ENCODE data around the gene CREB3L1. TPM values are rescaled to one million over a fixed set of nuclear protein-coding genes. Genes with fewer than 3 reads are reported as not detected.

CREB3L1 gene
- total and polyA plus RNA-seq, 2 donors (not counting 3 experiments of a cell fraction or from before 2014, with no cell fraction given): 0.23 to 0.84 TPM

DNA sequence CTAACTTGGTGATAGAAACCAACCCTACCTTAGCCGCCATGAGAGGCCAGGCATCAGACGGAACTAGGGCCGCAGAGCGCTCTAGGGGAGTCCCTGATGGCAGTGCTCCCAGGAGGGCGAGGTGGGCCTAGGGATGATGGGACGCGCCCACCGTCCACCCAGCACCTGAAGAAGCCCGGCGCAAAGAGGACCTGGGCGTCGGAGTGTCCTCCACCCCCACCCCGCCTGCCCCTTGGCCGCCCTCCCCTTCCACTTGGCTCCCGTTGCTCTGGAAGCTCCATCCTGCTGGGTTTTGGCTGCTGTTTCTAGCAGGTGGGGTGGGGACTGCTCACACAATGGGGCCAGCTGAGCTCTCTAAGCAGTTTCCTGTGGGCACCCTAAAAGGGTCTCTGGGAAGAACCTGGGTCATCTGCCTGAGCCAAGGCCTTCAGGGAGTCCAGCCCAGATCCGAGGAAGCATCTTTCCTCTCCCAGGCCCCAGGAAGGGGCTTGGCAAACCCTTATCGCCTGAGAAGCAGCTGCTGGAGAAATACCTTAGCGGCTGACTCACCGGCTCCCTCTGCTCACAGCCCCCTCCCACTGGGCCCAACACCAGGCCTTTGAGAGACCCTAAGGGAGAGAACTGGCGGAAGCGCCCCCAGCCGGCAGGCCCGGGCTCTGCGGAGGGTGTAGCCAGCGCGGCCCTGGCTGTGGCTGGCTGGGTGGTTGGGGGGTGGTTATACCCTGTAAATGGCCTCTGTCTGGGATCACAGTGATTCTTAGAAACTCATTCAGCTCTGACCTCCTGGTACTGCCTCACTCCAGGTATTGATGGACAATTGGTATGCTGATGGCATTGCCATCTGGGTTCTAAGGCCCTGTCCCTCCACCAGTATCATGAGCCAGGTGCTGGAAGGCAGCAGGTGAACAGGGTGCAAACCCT, 19.3 kb downstream of the CREB3L1 start:
- TF ChIP-seq GATA2 (IDR thresholded peaks at IDR 0.05; ENCODE audit: insufficient read depth, insufficient read length, low read depth, low read length): peak; percentile 54
- no peak for TF ChIP-seq EZH2 (IDR thresholded peaks at IDR 0.05; ENCODE audit: borderline replicate concordance, low read depth, low read length, severe bottlenecking)
- TF ChIP-seq, protein P1, sequence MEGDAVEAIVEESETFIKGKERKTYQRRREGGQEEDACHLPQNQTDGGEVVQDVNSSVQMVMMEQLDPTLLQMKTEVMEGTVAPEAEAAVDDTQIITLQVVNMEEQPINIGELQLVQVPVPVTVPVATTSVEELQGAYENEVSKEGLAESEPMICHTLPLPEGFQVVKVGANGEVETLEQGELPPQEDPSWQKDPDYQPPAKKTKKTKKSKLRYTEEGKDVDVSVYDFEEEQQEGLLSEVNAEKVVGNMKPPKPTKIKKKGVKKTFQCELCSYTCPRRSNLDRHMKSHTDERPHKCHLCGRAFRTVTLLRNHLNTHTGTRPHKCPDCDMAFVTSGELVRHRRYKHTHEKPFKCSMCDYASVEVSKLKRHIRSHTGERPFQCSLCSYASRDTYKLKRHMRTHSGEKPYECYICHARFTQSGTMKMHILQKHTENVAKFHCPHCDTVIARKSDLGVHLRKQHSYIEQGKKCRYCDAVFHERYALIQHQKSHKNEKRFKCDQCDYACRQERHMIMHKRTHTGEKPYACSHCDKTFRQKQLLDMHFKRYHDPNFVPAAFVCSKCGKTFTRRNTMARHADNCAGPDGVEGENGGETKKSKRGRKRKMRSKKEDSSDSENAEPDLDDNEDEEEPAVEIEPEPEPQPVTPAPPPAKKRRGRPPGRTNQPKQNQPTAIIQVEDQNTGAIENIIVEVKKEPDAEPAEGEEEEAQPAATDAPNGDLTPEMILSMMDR (IDR thresholded peaks at IDR 0.05; ENCODE audit: extremely low read depth in 1 of 2, insufficient read depth in 1 of 2, low read depth in 1 of 2, low read length in 2 of 2): peak; percentile 67 to 78
- TF ChIP-seq FOS (IDR thresholded peaks at IDR 0.05; ENCODE audit: borderline replicate concordance, insufficient read depth, low read length): no peak
- TF ChIP-seq JUN (IDR thresholded peaks at IDR 0.05; ENCODE audit: borderline replicate concordance, insufficient read depth, insufficient read length, low read depth): peak; percentile 21
- peak; percentile 58 for TF ChIP-seq POLR2AphosphoS5 (IDR thresholded peaks at IDR 0.05; ENCODE audit: insufficient read depth, low read depth, low read length)
- no peak for TF ChIP-seq MYC (IDR thresholded peaks at IDR 0.05; ENCODE audit: low read depth, low read length)
- TF ChIP-seq, protein P2, sequence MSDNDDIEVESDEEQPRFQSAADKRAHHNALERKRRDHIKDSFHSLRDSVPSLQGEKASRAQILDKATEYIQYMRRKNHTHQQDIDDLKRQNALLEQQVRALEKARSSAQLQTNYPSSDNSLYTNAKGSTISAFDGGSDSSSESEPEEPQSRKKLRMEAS (IDR thresholded peaks at IDR 0.05; ENCODE audit: insufficient read depth, insufficient read length): no peak
- peak; percentile 19 for TF ChIP-seq POLR2A (IDR thresholded peaks at IDR 0.05; ENCODE audit: low read depth, low read length)
- CTCF ChIA-PET: interaction anchor here (0.6 to 5.9 kb wide), 17 partner anchors 11 to 1104 kb away, joined by 3 to 59 read pairs (median 5); partner anchors contain the start of genes CREB3L1 and DGKZ
- DNase-seq (ENCODE audit: low read depth, low spot score) (peak; percentile 89), FAIRE-seq (peak; percentile 83)
- Histone ChIP-seq H4K20me1 (replicated peaks; ENCODE audit: control insufficient read depth, extremely low read depth, insufficient read depth, low read length) (no peaks in the 10 kb centered on the region), H3K27me3 (ENCODE audit: control insufficient read depth in 2 of 2, insufficient read depth in 2 of 2, low read length in 2 of 2) (no peaks in the 10 kb centered on the region), H2AFZ (ENCODE audit: low read depth, low read length) (peak overlapping the region; percentile 99), H3K4me1 (ENCODE audit: control insufficient read depth, extremely low read depth, insufficient read depth, low read length) (peaks cover 19% of the 10 kb centered on the region), H3K9me1 (replicated peaks; ENCODE audit: control insufficient read depth, extremely low read depth, insufficient read depth, low read length) (no peaks in the 10 kb centered on the region), H3K9me3 (replicated peaks; ENCODE audit: control insufficient read depth, insufficient read depth, low read length) (no peaks in the 10 kb centered on the region), H3K27ac (ENCODE audit: insufficient read depth, low read depth, low read length) (no peak overlapping the region), H3K36me3 (ENCODE audit: control insufficient read depth in 2 of 2, extremely low read depth in 1 of 2, insufficient read depth in 2 of 2, low read length in 2 of 2) (no peaks in the 10 kb centered on the region), H3K4me3 (replicated peaks in 1 of 3; ENCODE audit: insufficient read depth in 1 of 3, low read depth in 1 of 3, low read length in 3 of 3) (no peak overlapping the region), H3K9ac (replicated peaks; ENCODE audit: extremely low read depth, insufficient read depth, low read length) (no peak overlapping the region), H3K79me2 (ENCODE audit: control insufficient read depth, insufficient read depth, low read length) (no peaks in the 10 kb centered on the region), H3K4me2 (ENCODE audit: insufficient read depth, low read length) (no peak overlapping the region)
- POLR2A ChIA-PET: no interaction called here
- dilution Hi-C loops (cut with MboI; ENCODE audit: extremely low pct_ligation_motif_present, low sequenced_read_pairs): no loop called here
- intact Hi-C loops (cut with micrococcal nuclease): loop anchor here (1.0 to 5.0 kb wide), 3 partner anchors 20 to 174 kb away; partner anchors contain the start of genes CREB3L1 and PHF21A
- no TSS peak for BruUV-seq (replicated peaks)

Measured in endothelial cell of umbilical vein (primary cell).